ENCODE results near the gene BEND6. TPM values are rescaled to one million over a fixed set of nuclear protein-coding genes. Genes with fewer than 3 reads are reported as not detected.

The BEND6 gene, protein sequence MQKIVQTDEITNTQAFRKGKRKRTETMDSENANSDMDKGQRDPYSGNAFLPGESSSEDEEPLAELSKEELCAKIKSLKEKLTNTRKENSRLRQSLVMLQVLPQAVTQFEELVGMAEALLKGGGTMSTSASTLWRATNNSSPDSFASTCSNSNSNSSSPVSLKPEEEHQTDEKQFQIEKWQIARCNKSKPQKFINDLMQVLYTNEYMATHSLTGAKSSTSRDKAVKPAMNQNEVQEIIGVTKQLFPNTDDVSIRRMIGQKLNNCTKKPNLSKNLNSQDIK
- total RNA-seq: 1 to 10 TPM in 1 of 3 donors, under 1 TPM in 2; 0.33 to 1.0 (median 0.80) TPM

DNA sequence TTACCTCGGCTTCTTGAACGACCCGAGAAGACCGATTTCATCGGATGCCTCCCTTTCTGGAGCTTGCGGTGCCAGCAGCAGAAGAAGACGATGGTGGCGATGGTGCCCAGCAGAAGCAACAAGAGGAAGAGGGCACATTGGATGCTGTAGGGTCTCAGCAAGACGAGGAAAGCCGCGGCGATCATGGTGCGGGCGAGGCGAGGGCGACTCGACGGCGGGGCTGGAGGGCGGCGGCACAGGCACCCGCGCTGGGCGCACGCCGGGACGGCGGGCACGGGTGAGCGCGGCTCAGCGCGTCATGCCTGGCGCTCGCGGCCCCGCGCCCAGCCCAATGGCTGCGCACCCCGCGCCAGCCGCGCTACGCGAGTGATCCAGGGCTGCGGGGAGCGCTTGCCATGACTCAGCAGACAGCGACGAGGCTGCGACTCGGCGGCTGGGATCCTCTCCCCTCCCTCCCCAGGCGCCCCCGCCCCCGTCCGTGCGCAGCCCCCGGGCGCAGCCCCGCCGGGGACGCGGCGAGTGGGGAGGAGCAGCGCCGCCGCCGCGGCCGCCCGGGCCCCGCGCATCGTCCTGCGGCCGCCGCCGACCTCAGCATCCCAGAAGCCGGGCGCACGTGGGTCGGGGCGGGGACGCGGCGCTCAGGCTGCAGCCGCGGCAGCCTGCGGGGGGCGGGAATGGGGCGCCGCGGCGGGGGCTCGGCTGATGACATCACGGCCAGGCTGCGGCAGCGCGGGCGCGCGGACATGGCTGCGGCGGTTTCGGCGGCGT lies at the start of gene BEND6:
Gene BEND6, plus strand, starts transcription at position 705 of the 768 bp plus-strand sequence. CDS start 26,704 bp downstream, outside the sequence.
- peak within 1 kb of the TSS; percentile 64 to 85 (median 65) for H3K4me3 ChIP-seq
- no peaks in the 10 kb centered on the region for H3K36me3 ChIP-seq
- intact Hi-C loops (cut with DNase I; ENCODE audit: low total_unique reads): loop anchor here (10.0 kb wide), 1 partner anchor 290 kb away; no protein-coding TSS in a partner anchor
- TF ChIP-seq POLR2AphosphoS5 (IDR thresholded peaks at IDR 0.05) (no peak), POLR2A (IDR thresholded peaks at IDR 0.05) (no peak)
- TF ChIP-seq, protein P1, sequence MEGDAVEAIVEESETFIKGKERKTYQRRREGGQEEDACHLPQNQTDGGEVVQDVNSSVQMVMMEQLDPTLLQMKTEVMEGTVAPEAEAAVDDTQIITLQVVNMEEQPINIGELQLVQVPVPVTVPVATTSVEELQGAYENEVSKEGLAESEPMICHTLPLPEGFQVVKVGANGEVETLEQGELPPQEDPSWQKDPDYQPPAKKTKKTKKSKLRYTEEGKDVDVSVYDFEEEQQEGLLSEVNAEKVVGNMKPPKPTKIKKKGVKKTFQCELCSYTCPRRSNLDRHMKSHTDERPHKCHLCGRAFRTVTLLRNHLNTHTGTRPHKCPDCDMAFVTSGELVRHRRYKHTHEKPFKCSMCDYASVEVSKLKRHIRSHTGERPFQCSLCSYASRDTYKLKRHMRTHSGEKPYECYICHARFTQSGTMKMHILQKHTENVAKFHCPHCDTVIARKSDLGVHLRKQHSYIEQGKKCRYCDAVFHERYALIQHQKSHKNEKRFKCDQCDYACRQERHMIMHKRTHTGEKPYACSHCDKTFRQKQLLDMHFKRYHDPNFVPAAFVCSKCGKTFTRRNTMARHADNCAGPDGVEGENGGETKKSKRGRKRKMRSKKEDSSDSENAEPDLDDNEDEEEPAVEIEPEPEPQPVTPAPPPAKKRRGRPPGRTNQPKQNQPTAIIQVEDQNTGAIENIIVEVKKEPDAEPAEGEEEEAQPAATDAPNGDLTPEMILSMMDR (IDR thresholded peaks at IDR 0.05): no peak
- H3K27me3 ChIP-seq: no peaks in the 10 kb centered on the region
- no peaks in the 10 kb centered on the region for H3K4me1 ChIP-seq
- no peak for DNase-seq (ENCODE audit: low spot score in 2 of 2)
- no peaks in the 10 kb centered on the region for H3K9me3 ChIP-seq
- peak within 1 kb of the TSS in 1 of 2 donors; percentile 50 for H3K27ac ChIP-seq

DNA sequence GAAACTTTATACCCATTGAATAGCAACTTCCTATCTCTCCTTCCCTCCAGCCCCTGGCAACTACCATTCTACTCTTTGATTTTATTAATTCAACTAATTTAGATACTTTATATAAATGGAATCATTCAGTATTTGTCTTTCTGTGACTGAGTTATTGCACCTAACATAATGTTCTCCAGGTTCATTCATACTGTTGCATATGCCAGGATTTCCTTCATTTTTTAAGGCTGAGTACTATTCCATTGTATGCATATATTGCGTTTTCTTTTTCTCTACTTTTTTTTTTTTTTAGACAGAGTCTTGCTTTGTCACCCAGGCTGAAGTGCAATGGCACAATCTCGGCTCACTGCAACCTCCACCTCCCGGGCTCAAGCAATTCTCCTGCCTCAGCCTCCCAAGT lies 49.5 kb upstream of the BEND6 start:
- Histone ChIP-seq H3K9me3 (no peaks in the 10 kb centered on the region), H3K4me3 (no peak overlapping the region), H3K36me3 (no peaks in the 10 kb centered on the region), H3K27me3 (no peaks in the 10 kb centered on the region), H3K4me1 (no peaks in the 10 kb centered on the region), H3K27ac (no peak overlapping the region)
- no peak for DNase-seq (ENCODE audit: low spot score in 2 of 2)
- intact Hi-C loops (cut with DNase I; ENCODE audit: low total_unique reads): no loop called here
- no peak for TF ChIP-seq POLR2A (IDR thresholded peaks at IDR 0.05)
- TF ChIP-seq, protein P1 (IDR thresholded peaks at IDR 0.05): no peak
- no peak for TF ChIP-seq POLR2AphosphoS5 (IDR thresholded peaks at IDR 0.05)

DNA sequence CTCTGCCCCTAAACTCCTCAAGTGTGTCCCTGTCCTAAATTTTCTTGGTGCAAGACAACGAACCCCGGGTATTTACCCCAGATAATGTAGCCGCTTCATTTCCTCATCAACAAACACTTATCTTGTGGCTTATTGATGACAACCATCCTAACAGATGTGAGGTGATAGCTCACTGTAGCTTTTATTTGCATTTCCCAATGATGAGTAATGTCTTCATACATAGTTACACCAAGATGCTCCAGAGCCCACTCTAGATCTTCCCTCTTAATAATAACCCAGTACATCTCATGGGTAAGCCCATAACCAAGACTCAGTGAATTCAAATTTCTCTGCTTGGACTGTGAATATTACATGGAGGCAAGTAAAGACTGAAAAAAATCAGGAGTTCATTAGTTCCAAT lies 48.2 kb upstream of the BEND6 start:
- H3K27ac ChIP-seq: no peak overlapping the region
- TF ChIP-seq POLR2A (IDR thresholded peaks at IDR 0.05) (no peak), POLR2AphosphoS5 (IDR thresholded peaks at IDR 0.05) (no peak)
- TF ChIP-seq, protein P1 (IDR thresholded peaks at IDR 0.05): no peak
- no peak overlapping the region for H3K4me3 ChIP-seq
- DNase-seq (ENCODE audit: low spot score in 2 of 2): no peak
- no peaks in the 10 kb centered on the region for H3K9me3 ChIP-seq
- H3K27me3 ChIP-seq: no peaks in the 10 kb centered on the region
- H3K4me1 ChIP-seq: no peaks in the 10 kb centered on the region
- intact Hi-C loops (cut with DNase I; ENCODE audit: low total_unique reads): no loop called here
- no peaks in the 10 kb centered on the region for H3K36me3 ChIP-seq

DNA sequence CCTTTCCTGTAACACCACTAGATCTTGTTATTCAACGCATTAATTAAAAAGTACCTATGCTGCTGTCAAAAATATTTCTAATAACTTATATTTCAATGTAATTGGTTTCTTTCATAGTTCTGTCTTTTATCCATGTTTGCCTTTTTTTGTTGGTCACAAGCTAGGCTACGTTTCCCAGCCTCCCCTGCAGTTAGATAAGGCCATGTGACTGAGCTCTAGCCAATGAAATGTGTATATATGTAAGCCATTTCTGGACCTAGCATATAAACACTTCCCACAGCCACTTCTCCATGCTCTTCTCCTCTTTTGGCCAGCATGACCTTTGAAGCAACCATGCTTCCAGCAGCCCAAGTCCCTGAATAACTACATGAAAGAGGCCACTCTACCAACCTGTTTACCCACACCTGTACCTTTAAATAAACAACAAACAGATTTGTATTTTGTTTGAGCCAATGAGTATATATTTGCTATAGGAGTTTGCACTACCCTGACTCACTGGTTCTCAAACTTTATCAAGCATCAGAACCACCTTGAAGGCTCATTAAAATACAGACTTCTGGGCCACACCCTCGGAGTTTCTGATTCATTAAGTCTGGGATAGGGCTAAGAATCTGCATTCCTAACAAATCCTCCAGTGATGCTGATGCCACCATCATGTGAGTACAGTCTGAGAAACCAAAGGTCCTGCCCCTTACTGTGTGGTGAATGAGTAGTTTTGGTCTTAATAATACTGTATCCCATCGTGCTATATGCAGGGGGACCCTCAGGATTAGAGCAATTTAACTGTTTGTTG lies 45.6 kb upstream of the BEND6 start:
- H3K4me1 ChIP-seq: no peaks in the 10 kb centered on the region
- H3K36me3 ChIP-seq: no peaks in the 10 kb centered on the region
- H3K27ac ChIP-seq: no peak overlapping the region
- no peaks in the 10 kb centered on the region for H3K9me3 ChIP-seq
- intact Hi-C loops (cut with DNase I; ENCODE audit: low total_unique reads): no loop called here
- no peaks in the 10 kb centered on the region for H3K27me3 ChIP-seq
- TF ChIP-seq POLR2AphosphoS5 (IDR thresholded peaks at IDR 0.05) (no peak), POLR2A (IDR thresholded peaks at IDR 0.05) (no peak)
- TF ChIP-seq, protein P1 (IDR thresholded peaks at IDR 0.05): no peak
- no peak for DNase-seq (ENCODE audit: low spot score in 2 of 2)
- no peak overlapping the region for H3K4me3 ChIP-seq
